H9 (cell line): ENCODE measurements around the gene OXCT1. TPM values are rescaled to one million over a fixed set of nuclear protein-coding genes. Genes with fewer than 3 reads are reported as not detected.

ENCODE experiments used
- DNase-seq: peaks from one replicate; pipeline ENCODE4 v3.0.0-alpha.2; 2017
- H2AFZ ChIP-seq: one replicate; pipeline ENCODE4 v1.6.1; 2013; ENCODE audit warnings: mild to moderate bottlenecking, low read length, control low read depth, moderate library complexity
- H2AK5ac ChIP-seq: 2 replicates; pipeline ENCODE4 v1.6.1; 2013; ENCODE audit warnings: low read length, control low read depth, mixed read lengths; ENCODE audit not compliant: insufficient read length
- H2BK120ac ChIP-seq: one replicate; pipeline ENCODE4 v1.6.1; 2013; ENCODE audit warnings: low read depth, mild to moderate bottlenecking, low read length, control low read depth, inconsistent platforms; ENCODE audit not compliant: poor library complexity, severe bottlenecking
- H2BK12ac ChIP-seq: 2 replicates; pipeline ENCODE4 v1.6.1; 2013; ENCODE audit warnings: low read length, control low read depth, mixed read lengths, low read depth; ENCODE audit not compliant: insufficient read length
- H2BK15ac ChIP-seq: 2 replicates; pipeline ENCODE4 v1.6.1; 2013; ENCODE audit warnings: low read depth, low read length, control low read depth
- H2BK20ac ChIP-seq: one replicate; pipeline ENCODE4 v1.6.1; 2013; ENCODE audit warnings: low read depth, mild to moderate bottlenecking, low read length, control low read depth, inconsistent platforms; ENCODE audit not compliant: poor library complexity, severe bottlenecking
- H2BK5ac ChIP-seq: 2 replicates; pipeline ENCODE4 v1.6.1; 2013; ENCODE audit warnings: low read length, control low read depth, mixed read lengths; ENCODE audit not compliant: insufficient read length
- H3K14ac ChIP-seq: 2 replicates; pipeline ENCODE4 v1.6.1; 2013; ENCODE audit warnings: low read length, control low read depth; ENCODE audit not compliant: insufficient read depth
- H3K18ac ChIP-seq: 2 replicates; pipeline ENCODE4 v1.6.1; 2013; ENCODE audit warnings: low read depth, mild to moderate bottlenecking, mixed read lengths, low read length, control low read depth; ENCODE audit not compliant: insufficient read length
- H3K23ac ChIP-seq: 2 replicates; pipeline ENCODE4 v1.6.1; 2013; ENCODE audit warnings: low read length, control low read depth, mixed read lengths, low read depth; ENCODE audit not compliant: insufficient read length
- H3K23me2 ChIP-seq: 2 replicates; pipeline ENCODE4 v1.6.1; 2013; ENCODE audit warnings: low read depth, mild to moderate bottlenecking, mixed read lengths, low read length, control low read depth; ENCODE audit not compliant: insufficient read length, poor library complexity, severe bottlenecking
- H3K27ac ChIP-seq: 2 replicates; pipeline ENCODE4 v1.5.1; 2013; ENCODE audit warnings: low read length, control low read depth, mixed read lengths, low read depth; ENCODE audit not compliant: insufficient read length
- H3K27me3 ChIP-seq: 2 replicates; pipeline ENCODE4 v1.6.1; 2013; ENCODE audit warnings: low read length, control low read depth, inconsistent platforms; ENCODE audit not compliant: insufficient read depth
- H3K4ac ChIP-seq: 2 replicates; pipeline ENCODE4 v1.6.1; 2013; ENCODE audit warnings: low read depth, mild to moderate bottlenecking, control low read depth, inconsistent platforms, low read length, moderate library complexity
- H3K4me1 ChIP-seq: 2 replicates; pipeline ENCODE4 v1.6.1; 2013; ENCODE audit warnings: low read length, control low read depth, inconsistent platforms; ENCODE audit not compliant: insufficient read depth
- H3K4me2 ChIP-seq: 2 replicates; pipeline ENCODE4 v1.6.1; 2013; ENCODE audit warnings: low read length, control low read depth, mixed read lengths; ENCODE audit not compliant: insufficient read length, insufficient read depth
- H3K56ac ChIP-seq: 2 replicates; pipeline ENCODE4 v1.6.1; 2013; ENCODE audit warnings: low read depth, mild to moderate bottlenecking, mixed read lengths, low read length, control low read depth; ENCODE audit not compliant: insufficient read length
- H3K79me1 ChIP-seq: 2 replicates; pipeline ENCODE4 v1.6.1; 2013; ENCODE audit warnings: low read depth, mild to moderate bottlenecking, moderate library complexity, low read length, control low read depth, inconsistent platforms; ENCODE audit not compliant: insufficient read depth, poor library complexity, severe bottlenecking
- H3K79me2 ChIP-seq: 2 replicates; pipeline ENCODE4 v1.6.1; 2013; ENCODE audit warnings: low read length, control low read depth, inconsistent platforms; ENCODE audit not compliant: insufficient read depth
- H3K9ac ChIP-seq: 2 replicates; pipeline ENCODE4 v1.6.1; 2013; ENCODE audit warnings: low read length, control low read depth, mixed read lengths; ENCODE audit not compliant: insufficient read length; ENCODE audit errors: extremely low read depth
- H3K9me3 ChIP-seq: one replicate; pipeline ENCODE4 v1.6.1; 2013; ENCODE audit warnings: low read depth, low read length, inconsistent platforms; ENCODE audit not compliant: control insufficient read depth
- H3T11ph ChIP-seq: one replicate; pipeline ENCODE4 v1.6.1; 2013; ENCODE audit warnings: mild to moderate bottlenecking, low read length, control low read depth, inconsistent platforms
- H4K20me1 ChIP-seq: one replicate; pipeline ENCODE4 v1.6.1; 2013; ENCODE audit not compliant: control insufficient read depth, insufficient read length, insufficient read depth
- H4K5ac ChIP-seq: 2 replicates; pipeline ENCODE4 v1.6.1; 2013; ENCODE audit warnings: low read depth, mild to moderate bottlenecking, mixed read lengths, low read length, control low read depth; ENCODE audit not compliant: insufficient read length
- H4K8ac ChIP-seq: replicated peaks from 2 replicates; pipeline ENCODE4 v1.6.1; 2013; ENCODE audit warnings: low read length, control low read depth, mixed read lengths, low read depth; ENCODE audit not compliant: insufficient read length
- H4K91ac ChIP-seq: 2 replicates; pipeline ENCODE4 v1.6.1; 2013; ENCODE audit warnings: low read depth, mild to moderate bottlenecking, moderate library complexity, mixed read lengths, low read length, control low read depth; ENCODE audit not compliant: insufficient read length
- H3K27ac Mint-ChIP-seq, 3 experiments: 2 replicates in 2 of 3; 3 replicates in 1 of 3; pipeline ENCODE4 v1.8.0; 2020 to 2021; ENCODE audit warnings: mixed read lengths in 3 of 3, mild to moderate bottlenecking in 1 of 3, moderate library complexity in 1 of 3
- H3K27me3 Mint-ChIP-seq: 2 replicates; pipeline ENCODE4 v1.8.0; 2021; ENCODE audit warnings: low read depth, mild to moderate bottlenecking, moderate library complexity, mixed read lengths
- H3K36me3 Mint-ChIP-seq, 3 experiments: 2 replicates in 2 of 3; 3 replicates in 1 of 3; pipeline ENCODE4 v1.8.0; 2020 to 2021; ENCODE audit warnings: low read depth in 3 of 3, mixed read lengths in 3 of 3; ENCODE audit not compliant: insufficient read depth in 1 of 3
- H3K4me1 Mint-ChIP-seq, 2 experiments: 2 replicates each; pipeline ENCODE4 v1.8.0; 2020; ENCODE audit warnings: mixed read lengths in 2 of 2
- H3K4me3 Mint-ChIP-seq, 2 experiments: 2 replicates in 1 of 2; 3 replicates in 1 of 2; pipeline ENCODE4 v1.8.0; 2020 to 2021; ENCODE audit warnings: mild to moderate bottlenecking in 2 of 2, mixed read lengths in 2 of 2, moderate library complexity in 1 of 2
- H3K9me3 Mint-ChIP-seq, 2 experiments: 2 replicates in 1 of 2; 3 replicates in 1 of 2; pipeline ENCODE4 v1.8.0; 2020; ENCODE audit warnings: mild to moderate bottlenecking in 2 of 2, mixed read lengths in 2 of 2, moderate library complexity in 1 of 2
- WGBS: extraction: QIAGEN DNeasy Blood & Tissue Kit; methylation state at CpG from one replicate; pipeline ENCODE4 v1.1.7; 2013; ENCODE audit warnings: missing lambda C conversion rate, low lambda C conversion rate, mixed read lengths; ENCODE audit not compliant: insufficient read length; ENCODE audit errors: extremely low coverage; 5-methylcytosine and 5-hydroxymethylcytosine counted together
- total RNA-seq: library from RNA; stranded (reverse); gene quantifications from 2 replicates; pipeline ENCODE4 v1.2.1, GENCODE V29; 2021
- TF ChIP-seq, protein P1 (sequence below): fragments of 200-600 bp; sonication (generic); conservative IDR thresholded peaks from 3 replicates; pipeline ENCODE4 v1.8.0; 2021; ENCODE audit warnings: antibody characterized with exemption, mild to moderate bottlenecking

Gene OXCT1
- total RNA-seq, 1 experiment from 2014 or later, result 25.6 TPM

DNA sequence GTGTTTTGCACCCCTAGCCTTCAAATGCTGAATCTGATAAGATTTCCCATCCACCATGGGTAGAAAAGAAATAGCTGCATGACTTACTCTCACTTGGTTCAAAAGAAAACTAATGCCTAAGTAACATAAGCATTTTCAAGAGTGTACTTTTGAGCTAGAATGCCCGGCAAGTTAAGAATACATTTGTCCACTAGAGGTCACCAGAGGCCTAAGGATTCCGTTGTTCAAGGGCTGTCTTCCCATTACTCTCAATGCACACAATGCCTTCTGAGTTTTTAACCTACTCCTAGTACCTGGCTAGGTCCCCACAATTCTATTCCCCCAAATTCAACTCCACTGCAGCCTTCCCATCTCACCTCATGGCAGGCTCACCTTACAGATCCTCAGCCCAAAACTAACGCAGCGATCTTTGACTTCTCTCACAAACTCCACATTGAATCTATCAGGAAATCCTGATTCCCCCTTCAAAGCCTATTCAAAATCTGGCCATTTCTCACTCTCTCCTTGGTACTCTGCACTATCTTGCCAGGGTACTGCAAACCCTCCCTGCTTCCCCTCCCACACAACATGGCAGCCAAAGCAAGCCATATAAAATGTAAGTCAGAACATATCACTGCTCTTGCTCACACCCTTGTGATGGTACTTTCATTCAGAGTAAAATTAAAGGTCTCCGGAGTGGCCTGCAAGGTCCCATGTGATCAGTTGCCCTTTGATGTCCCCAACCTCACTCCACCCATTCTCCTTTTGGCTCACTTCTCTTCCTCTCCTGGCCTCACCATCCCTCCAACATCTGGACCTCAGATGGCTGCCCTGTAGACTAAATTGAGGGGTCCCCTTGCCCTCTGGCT, 13.4 kb downstream of the OXCT1 start:
- Histone ChIP-seq H2BK12ac (no peak overlapping the region), H3K9ac (no peak overlapping the region), H3K18ac (no peak overlapping the region), H4K5ac (no peak overlapping the region), H3K27me3 (no peaks in the 10 kb centered on the region), H2BK15ac (no peak overlapping the region), H3K79me1 (no peaks in the 10 kb centered on the region), H3K23me2 (no peaks in the 10 kb centered on the region), H3K4me2 (no peak overlapping the region), H3T11ph (no peak overlapping the region), H3K9me3 (no peaks in the 10 kb centered on the region), H3K4ac (no peak overlapping the region), H4K91ac (no peak overlapping the region), H3K27ac (no peak overlapping the region), H4K8ac (no peak overlapping the region), H4K20me1 (no peaks in the 10 kb centered on the region), H3K23ac (no peak overlapping the region), H2BK5ac (no peak overlapping the region), H3K4me1 (no peaks in the 10 kb centered on the region), H3K79me2 (no peaks in the 10 kb centered on the region), H2BK20ac (no peak overlapping the region), H3K56ac (no peak overlapping the region), H3K14ac (no peak overlapping the region), H2AFZ (no peak overlapping the region), H2AK5ac (no peak overlapping the region), H2BK120ac (no peak overlapping the region)
- Mint-ChIP-seq H3K27me3 (no peaks in the 10 kb centered on the region), H3K27ac (no peak overlapping the region), H3K36me3 (peaks cover 5 to 21% (median 17%) of the 10 kb centered on the region in 3 experiments; a peak in 5 of 7 replicates), H3K4me1 (no peaks in the 10 kb centered on the region), H3K9me3 (no peaks in the 10 kb centered on the region), H3K4me3 (no peak overlapping the region)
- DNase-seq, result peak; percentile 46
- WGBS, result no CpG with 5 or more reads among the region's 5 CpGs
- TF ChIP-seq, protein P1, sequence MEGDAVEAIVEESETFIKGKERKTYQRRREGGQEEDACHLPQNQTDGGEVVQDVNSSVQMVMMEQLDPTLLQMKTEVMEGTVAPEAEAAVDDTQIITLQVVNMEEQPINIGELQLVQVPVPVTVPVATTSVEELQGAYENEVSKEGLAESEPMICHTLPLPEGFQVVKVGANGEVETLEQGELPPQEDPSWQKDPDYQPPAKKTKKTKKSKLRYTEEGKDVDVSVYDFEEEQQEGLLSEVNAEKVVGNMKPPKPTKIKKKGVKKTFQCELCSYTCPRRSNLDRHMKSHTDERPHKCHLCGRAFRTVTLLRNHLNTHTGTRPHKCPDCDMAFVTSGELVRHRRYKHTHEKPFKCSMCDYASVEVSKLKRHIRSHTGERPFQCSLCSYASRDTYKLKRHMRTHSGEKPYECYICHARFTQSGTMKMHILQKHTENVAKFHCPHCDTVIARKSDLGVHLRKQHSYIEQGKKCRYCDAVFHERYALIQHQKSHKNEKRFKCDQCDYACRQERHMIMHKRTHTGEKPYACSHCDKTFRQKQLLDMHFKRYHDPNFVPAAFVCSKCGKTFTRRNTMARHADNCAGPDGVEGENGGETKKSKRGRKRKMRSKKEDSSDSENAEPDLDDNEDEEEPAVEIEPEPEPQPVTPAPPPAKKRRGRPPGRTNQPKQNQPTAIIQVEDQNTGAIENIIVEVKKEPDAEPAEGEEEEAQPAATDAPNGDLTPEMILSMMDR, result peak; percentile 85
